HG02852 (cell line): ENCODE measurements around the gene THADA.
"Not testable (repeated sequence)": the region's sequence is repeated elsewhere in the genome, so short reads cannot be mapped to it uniquely, and the experiment has no call there.

Experiments
- ATAC-seq: cut with Tn5 transposase; IDR thresholded peaks from one replicate; pipeline ENCODE4 v1.9.1; 2021; ENCODE audit warnings: mild to moderate bottlenecking, moderate library complexity; ENCODE audit not compliant: unreplicated experiment

Gene THADA

GRCh38 chr2:43600596-43600995 is 4.8 kb upstream of the THADA start:
- ATAC-seq, result not testable (repeated sequence)

DNA sequence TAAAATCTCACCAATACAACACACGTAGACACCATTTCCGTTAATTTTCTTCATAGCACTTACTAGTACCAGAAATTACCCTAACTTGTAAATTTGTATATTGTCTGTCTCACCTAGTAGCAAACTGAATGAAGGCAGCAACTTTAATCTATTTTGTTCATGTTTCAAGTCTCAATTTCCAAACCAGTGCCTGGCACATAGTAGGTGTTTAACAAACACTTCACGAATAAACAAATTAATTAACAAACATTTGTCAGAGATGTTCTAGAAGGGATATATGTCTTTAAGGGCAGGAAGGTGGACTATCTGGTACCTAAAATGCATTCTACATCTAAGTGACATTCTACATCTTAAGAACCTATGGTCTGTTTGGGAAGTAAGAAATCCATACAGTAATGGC is 963 bp downstream of the THADA start:
- ATAC-seq, result no peak

DNA sequence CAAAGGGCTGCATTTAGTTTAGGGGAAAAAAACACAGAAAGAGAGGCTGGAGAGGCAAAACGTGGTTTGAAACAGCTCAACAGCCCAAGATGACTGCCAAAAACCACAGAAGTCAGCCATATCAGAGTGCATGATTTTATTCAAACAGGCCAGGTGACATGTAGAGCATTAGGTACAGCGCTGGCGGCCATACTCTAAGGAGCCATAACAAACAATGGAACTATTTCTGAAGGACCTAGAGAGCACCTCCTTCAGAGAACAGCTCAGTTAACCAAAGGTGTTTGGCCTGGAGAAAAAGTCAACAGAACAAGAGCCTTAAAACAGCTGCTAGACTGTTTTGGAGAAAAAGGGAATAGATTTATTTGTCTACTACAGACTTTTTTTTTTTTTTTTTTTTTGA is 2.6 kb downstream of the THADA start:
- ATAC-seq, result no peak

DNA sequence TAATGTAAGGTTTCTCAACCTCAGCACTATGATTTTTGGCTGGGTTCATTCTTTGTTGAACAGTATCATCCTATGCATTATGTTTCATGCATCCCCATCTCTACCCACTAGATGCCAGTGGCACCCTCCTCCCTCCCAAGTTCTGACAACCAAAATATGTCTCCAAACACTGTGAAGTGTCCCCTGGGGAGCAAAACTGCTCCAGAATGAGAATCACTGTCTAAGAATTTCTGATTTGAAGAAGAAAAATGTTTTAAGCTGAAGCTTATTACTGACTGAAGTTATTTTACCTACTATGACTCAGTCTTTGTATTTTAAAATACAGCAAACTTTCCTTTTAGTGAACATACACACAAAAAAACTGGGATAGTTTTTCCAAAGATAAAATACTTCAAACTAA is 3.4 kb downstream of the THADA start:
- no peak for ATAC-seq

GRCh38 chr2:43585708-43586107 is 10.1 kb downstream of the THADA start:
- ATAC-seq, result no peak

GRCh38 chr2:43579275-43579981 is 16.4 kb downstream of the THADA start:
- ATAC-seq, result no peak

GRCh38 chr2:43576981-43577892 is 18.6 kb downstream of the THADA start:
- no peak for ATAC-seq

GRCh38 chr2:43572244-43572643 is 23.6 kb downstream of the THADA start:
- no peak for ATAC-seq

DNA sequence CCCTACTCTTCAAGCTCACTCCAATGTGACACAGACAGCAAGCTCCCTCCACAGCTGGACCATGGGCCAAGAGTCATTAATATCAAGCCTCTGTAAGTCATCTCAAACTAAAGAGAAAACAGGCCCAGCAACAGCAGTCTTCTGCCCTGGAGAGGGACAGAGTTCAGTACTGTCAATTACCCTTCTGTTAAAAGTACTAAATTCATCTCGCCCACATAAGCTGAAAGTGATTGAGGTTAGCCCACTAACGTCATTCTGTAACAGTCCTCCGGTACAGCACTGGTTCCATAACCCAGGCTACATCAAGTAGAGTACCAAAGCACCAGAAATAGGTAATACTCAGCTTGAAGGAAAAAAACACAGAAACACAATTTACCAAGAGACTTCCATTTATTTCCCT is 25.9 kb downstream of the THADA start:
- peak; percentile 74 for ATAC-seq

DNA sequence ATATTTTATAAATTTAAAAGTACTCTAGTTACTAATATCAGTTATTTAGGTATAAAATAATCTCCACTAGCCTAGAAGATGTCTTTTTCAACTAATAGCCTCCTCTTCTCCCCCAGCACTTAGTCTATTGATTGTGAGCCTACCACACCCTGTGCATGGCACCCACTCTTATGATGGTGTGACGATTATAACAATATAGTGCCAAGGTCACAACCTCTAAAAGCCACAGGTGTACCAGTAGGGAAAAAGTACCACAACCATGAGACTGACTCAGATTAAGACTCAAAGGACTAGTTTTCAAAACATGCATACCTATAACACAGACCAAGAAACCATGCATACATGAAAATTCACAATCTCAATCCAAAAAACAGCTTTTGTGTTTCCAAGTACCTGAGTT is 27.6 kb downstream of the THADA start:
- no peak for ATAC-seq

GRCh38 chr2:43566461-43566729 is 29.4 kb downstream of the THADA start:
- no peak for ATAC-seq

DNA sequence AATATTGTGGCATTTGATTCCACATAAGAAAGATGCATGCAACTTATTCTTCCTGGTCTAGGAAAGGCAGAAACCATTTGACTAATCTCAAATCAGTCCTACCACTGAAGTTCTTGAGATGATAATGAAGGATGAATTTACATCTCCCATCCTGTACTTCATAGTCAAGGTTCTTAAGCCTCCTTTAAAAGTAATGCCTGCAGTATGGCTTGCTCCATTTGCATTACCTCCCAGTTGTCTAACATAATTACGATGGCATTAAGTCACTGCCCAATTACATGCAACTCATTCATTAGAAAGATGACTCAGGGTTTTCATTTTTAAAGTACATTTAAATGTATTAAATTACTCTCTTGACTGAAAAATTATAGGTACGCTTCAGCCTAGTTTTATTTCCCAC is 32.2 kb downstream of the THADA start:
- no peak for ATAC-seq

DNA sequence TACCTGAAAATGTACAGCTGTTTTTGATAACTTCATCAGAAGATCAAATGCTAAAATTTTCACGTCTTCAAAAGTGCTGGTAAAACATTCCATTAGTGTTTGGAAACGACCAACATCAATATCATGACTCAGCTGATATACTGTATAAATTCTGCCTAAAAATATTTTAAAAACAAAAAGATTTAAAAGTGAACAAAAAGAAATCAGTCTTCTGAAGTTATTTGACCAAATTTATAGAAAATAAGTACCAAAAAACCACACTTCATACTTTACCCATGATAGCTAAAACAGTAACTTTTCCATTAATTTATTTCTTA is 35.6 kb downstream of the THADA start:
- no peak for ATAC-seq

- peak; percentile 95 for ATAC-seq
These were observed 36.2 kb downstream of the THADA start for GRCh38 chr2:43559391-43560230.

GRCh38 chr2:43557196-43557595 is 38.6 kb downstream of the THADA start:
- ATAC-seq, result no peak

DNA sequence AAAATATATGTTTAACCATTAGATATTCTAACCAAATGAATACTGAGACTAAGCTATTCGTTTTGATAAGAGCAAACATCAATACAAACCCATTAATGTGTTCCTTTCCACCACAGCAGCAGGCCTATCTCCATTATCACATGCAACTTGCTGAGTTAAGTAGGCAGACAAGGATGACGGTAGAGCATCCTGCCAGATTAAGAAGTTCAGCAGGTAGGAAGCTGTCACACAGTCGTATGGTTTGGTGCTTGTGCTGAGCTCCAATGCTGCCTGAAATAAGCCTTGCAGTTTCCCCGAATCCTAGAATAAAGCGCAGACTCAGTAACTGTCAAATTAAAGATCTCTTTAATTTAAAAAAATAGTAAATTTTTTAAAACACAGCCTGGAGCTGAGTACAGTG is 39.6 kb downstream of the THADA start:
- no peak for ATAC-seq

DNA sequence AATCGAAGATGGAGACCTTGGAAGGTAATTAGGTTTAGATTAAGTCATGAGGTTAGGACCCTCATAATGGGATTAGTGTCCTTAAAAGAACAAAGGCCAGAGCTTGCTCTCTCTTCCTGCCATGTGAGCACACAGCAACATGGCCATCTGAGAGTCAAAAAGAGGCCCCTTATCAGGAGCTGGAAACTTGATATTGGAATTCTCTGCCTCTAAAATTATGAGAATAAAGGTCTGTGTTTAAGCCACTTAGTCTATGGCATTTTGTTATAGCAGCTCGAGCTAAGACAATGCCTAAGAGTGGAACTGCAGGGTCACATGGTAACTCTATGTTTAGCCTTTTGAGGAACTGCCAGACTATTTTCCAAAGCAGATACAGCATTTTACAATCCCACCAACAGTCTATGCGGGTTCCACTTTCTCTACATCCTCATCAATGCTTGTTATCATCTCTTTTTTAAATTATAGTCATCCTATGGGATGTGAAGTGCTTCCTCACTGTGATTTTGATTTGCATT is 42.4 kb downstream of the THADA start:
- no peak for ATAC-seq

- ATAC-seq, result no peak
These were observed 43.8 kb downstream of the THADA start for GRCh38 chr2:43551990-43552389.

GRCh38 chr2:43548381-43548780 is 47.5 kb downstream of the THADA start:
- ATAC-seq, result not testable (repeated sequence)

DNA sequence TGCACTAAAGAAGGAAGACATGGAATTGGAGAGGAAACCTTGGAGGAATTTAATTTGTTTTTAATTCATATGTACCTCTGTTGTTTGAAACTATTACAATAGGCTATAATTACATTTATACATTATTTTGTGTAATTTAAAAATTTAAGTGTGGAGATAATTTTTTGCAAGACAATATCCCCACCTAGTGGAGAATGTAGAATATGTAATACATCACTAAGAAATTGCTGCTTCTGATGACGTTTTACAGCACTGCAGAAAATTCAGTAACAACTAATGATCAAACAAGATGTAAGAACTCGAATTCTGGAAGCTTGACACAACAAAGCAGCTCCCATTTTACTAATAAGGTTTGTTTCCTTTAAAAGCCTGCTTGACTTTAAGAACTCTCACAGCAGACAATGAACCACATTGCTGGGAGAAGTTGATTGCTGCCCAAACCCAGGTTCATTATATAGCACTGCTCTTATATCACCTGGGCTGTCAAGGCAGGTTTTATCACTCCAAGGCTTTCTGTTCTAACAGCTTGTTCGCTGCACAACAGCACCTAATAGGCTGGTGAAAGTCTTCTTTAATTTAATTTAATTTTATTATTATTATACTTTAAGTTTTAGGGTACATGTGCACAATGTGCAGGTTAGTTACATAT is 53.4 kb downstream of the THADA start:
- no peak for ATAC-seq

GRCh38 chr2:43541165-43541564 is 54.7 kb downstream of the THADA start:
- ATAC-seq, result no peak
